Neural progenitor cell (in vitro differentiated cells): ENCODE data around the gene EXOC4. TPM values are rescaled to one million over a fixed set of nuclear protein-coding genes. Genes with fewer than 3 reads are reported as not detected.

Source experiments
- DNase-seq: peaks from one replicate; pipeline ENCODE4 v3.0.0-alpha.2; 2016; ENCODE audit warnings: low spot score
- H2AFZ ChIP-seq: fragments of 200-600 bp; sonication (generic); replicated peaks from 2 replicates; pipeline ENCODE4 v1.6.1; 2016; ENCODE audit warnings: antibody characterized with exemption
- H3F3A ChIP-seq: fragments of 200-600 bp; sonication (generic); 2 replicates; pipeline ENCODE4 v1.6.1; 2016; ENCODE audit warnings: antibody characterized with exemption, low read depth
- H3K27ac ChIP-seq: fragments of 200-600 bp; sonication (generic); 2 replicates; pipeline ENCODE4 v1.5.1; 2016; ENCODE audit warnings: mild to moderate bottlenecking
- H3K27me3 ChIP-seq: fragments of 200-600 bp; sonication (generic); 2 replicates; pipeline ENCODE4 v1.6.1; 2016; ENCODE audit warnings: mild to moderate bottlenecking, moderate library complexity
- H3K36me3 ChIP-seq: fragments of 200-600 bp; sonication (generic); 2 replicates; pipeline ENCODE4 v1.5.1; 2016
- H3K4me1 ChIP-seq: fragments of 200-600 bp; sonication (generic); 2 replicates; pipeline ENCODE4 v1.6.1; 2016; ENCODE audit warnings: mixed run types
- H3K4me2 ChIP-seq: fragments of 200-600 bp; sonication (generic); 2 replicates; pipeline ENCODE4 v1.6.1; 2016
- H3K4me3 ChIP-seq: fragments of 200-600 bp; sonication (generic); 2 replicates; pipeline ENCODE4 v1.5.1; 2016
- H3K79me2 ChIP-seq: fragments of 200-600 bp; sonication (generic); 2 replicates; pipeline ENCODE4 v1.6.1; 2016; ENCODE audit warnings: low read depth
- H3K9ac ChIP-seq: fragments of 200-600 bp; sonication (generic); 2 replicates; pipeline ENCODE4 v1.6.1; 2016
- H3K9me3 ChIP-seq: fragments of 200-600 bp; sonication (generic); 2 replicates; pipeline ENCODE4 v1.5.1; 2016; ENCODE audit warnings: low read depth
- H4K20me1 ChIP-seq: fragments of 200-600 bp; sonication (generic); 2 replicates; pipeline ENCODE4 v1.6.1; 2016; ENCODE audit warnings: low read depth
- H3K27ac Mint-ChIP-seq: 3 replicates; pipeline ENCODE4 v1.8.0; 2021; ENCODE audit warnings: mixed read lengths
- H3K27me3 Mint-ChIP-seq: 2 replicates; pipeline ENCODE4 v1.8.0; 2022; ENCODE audit warnings: low read depth, mild to moderate bottlenecking, inconsistent platforms, moderate library complexity, mixed read lengths; ENCODE audit not compliant: insufficient read depth
- H3K36me3 Mint-ChIP-seq: 3 replicates; pipeline ENCODE4 v1.8.0; 2021; ENCODE audit warnings: mixed read lengths
- H3K4me1 Mint-ChIP-seq: 3 replicates; pipeline ENCODE4 v1.8.0; 2021; ENCODE audit warnings: mixed read lengths
- H3K4me3 Mint-ChIP-seq: 3 replicates; pipeline ENCODE4 v1.8.0; 2021; ENCODE audit warnings: mild to moderate bottlenecking, moderate library complexity, mixed read lengths
- H3K9me3 Mint-ChIP-seq: 3 replicates; pipeline ENCODE4 v1.8.0; 2020; ENCODE audit warnings: mixed read lengths
- EZH2 ChIP-seq: fragments of 200-600 bp; sonication (generic); IDR thresholded peaks from 2 replicates; pipeline ENCODE4 v1.6.1; 2017; ENCODE audit warnings: antibody characterized with exemption, mild to moderate bottlenecking, moderate library complexity
- EZH2phosphoT487 ChIP-seq: fragments of 200-600 bp; sonication (generic); IDR thresholded peaks from 2 replicates; pipeline ENCODE4 v1.6.1; 2017; ENCODE audit warnings: antibody characterized with exemption
- total RNA-seq: library from RNA; depleted of rRNA; stranded (reverse); fragments of >200 nt; gene quantifications from 2 replicates; pipeline ENCODE4 v1.2.3, GENCODE V29; 2015; ENCODE audit warnings: low replicate concordance
- TF ChIP-seq, protein P1 (sequence below): fragments of 200-600 bp; sonication (generic); IDR thresholded peaks from 2 replicates; pipeline ENCODE4 v1.5.1; 2017; ENCODE audit warnings: antibody characterized with exemption, mild to moderate bottlenecking

EXOC4 gene
- total RNA-seq, 1 donor from 2014 or later, result 129 TPM

GRCh38 chr7:133885213-133885612, 632.3 kb downstream of the EXOC4 start:
- Histone ChIP-seq H3K4me2 (no peak overlapping the region), H3K9ac (no peak overlapping the region), H3K27me3 (no peaks in the 10 kb centered on the region), H3K36me3 (no peaks in the 10 kb centered on the region), H3K79me2 (no peaks in the 10 kb centered on the region), H2AFZ (no peak overlapping the region), H3K27ac (no peak overlapping the region), H4K20me1 (peaks cover 3% of the 10 kb centered on the region), H3K9me3 (no peaks in the 10 kb centered on the region), H3F3A (no peaks in the 10 kb centered on the region), H3K4me3 (no peak overlapping the region), H3K4me1 (peaks cover 14% of the 10 kb centered on the region)
- Mint-ChIP-seq H3K4me1 (peaks cover 17% of the 10 kb centered on the region), H3K36me3 (no peaks in the 10 kb centered on the region), H3K4me3 (no peak overlapping the region), H3K9me3 (peaks cover 3% of the 10 kb centered on the region), H3K27ac (no peak overlapping the region), H3K27me3 (no peaks in the 10 kb centered on the region)
- no peak for DNase-seq
- no peak for TF ChIP-seq EZH2phosphoT487
- TF ChIP-seq EZH2, result no peak
- TF ChIP-seq, protein P1, sequence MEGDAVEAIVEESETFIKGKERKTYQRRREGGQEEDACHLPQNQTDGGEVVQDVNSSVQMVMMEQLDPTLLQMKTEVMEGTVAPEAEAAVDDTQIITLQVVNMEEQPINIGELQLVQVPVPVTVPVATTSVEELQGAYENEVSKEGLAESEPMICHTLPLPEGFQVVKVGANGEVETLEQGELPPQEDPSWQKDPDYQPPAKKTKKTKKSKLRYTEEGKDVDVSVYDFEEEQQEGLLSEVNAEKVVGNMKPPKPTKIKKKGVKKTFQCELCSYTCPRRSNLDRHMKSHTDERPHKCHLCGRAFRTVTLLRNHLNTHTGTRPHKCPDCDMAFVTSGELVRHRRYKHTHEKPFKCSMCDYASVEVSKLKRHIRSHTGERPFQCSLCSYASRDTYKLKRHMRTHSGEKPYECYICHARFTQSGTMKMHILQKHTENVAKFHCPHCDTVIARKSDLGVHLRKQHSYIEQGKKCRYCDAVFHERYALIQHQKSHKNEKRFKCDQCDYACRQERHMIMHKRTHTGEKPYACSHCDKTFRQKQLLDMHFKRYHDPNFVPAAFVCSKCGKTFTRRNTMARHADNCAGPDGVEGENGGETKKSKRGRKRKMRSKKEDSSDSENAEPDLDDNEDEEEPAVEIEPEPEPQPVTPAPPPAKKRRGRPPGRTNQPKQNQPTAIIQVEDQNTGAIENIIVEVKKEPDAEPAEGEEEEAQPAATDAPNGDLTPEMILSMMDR, result no peak

- Histone ChIP-seq H3K27me3 (no peaks in the 10 kb centered on the region), H3K4me3 (no peak overlapping the region), H4K20me1 (peaks cover 3% of the 10 kb centered on the region), H3K79me2 (no peaks in the 10 kb centered on the region), H3K4me1 (peaks cover 14% of the 10 kb centered on the region), H3K36me3 (no peaks in the 10 kb centered on the region), H3K9me3 (no peaks in the 10 kb centered on the region), H3F3A (no peaks in the 10 kb centered on the region), H2AFZ (no peak overlapping the region), H3K4me2 (no peak overlapping the region), H3K27ac (no peak overlapping the region), H3K9ac (no peak overlapping the region)
- Mint-ChIP-seq H3K9me3 (peaks cover 3% of the 10 kb centered on the region), H3K27ac (no peak overlapping the region), H3K27me3 (no peaks in the 10 kb centered on the region), H3K4me3 (no peak overlapping the region), H3K36me3 (no peaks in the 10 kb centered on the region), H3K4me1 (peaks cover 17% of the 10 kb centered on the region)
- TF ChIP-seq EZH2phosphoT487 (no peak), EZH2 (no peak)
- TF ChIP-seq, protein P1, result no peak
- no peak for DNase-seq
Measured at GRCh38 chr7:133886086-133886485, 633.2 kb downstream of the EXOC4 start.

- Mint-ChIP-seq H3K4me1 (peaks cover 17% of the 10 kb centered on the region), H3K9me3 (peaks cover 3% of the 10 kb centered on the region), H3K4me3 (no peak overlapping the region), H3K36me3 (no peaks in the 10 kb centered on the region), H3K27me3 (no peaks in the 10 kb centered on the region), H3K27ac (no peak overlapping the region)
- DNase-seq, result no peak
- Histone ChIP-seq H2AFZ (no peak overlapping the region), H3K27me3 (no peaks in the 10 kb centered on the region), H3K9me3 (no peaks in the 10 kb centered on the region), H3K36me3 (no peaks in the 10 kb centered on the region), H3K4me1 (peaks cover 14% of the 10 kb centered on the region), H3K4me3 (no peak overlapping the region), H3K4me2 (no peak overlapping the region), H3F3A (no peaks in the 10 kb centered on the region), H4K20me1 (peaks cover 3% of the 10 kb centered on the region), H3K27ac (no peak overlapping the region), H3K9ac (no peak overlapping the region), H3K79me2 (no peaks in the 10 kb centered on the region)
- TF ChIP-seq, protein P1, result no peak
- TF ChIP-seq EZH2phosphoT487 (no peak), EZH2 (no peak)
Measured at GRCh38 chr7:133886797-133887196, 633.9 kb downstream of the EXOC4 start.
